Ishikawa (cell line): ENCODE results near the gene EMILIN2.

Experiments used
- CEBPB ChIP-seq: IDR thresholded peaks from 2 replicates; pipeline ENCODE4 v1.6.1; 2012
- CREB1 ChIP-seq: IDR thresholded peaks from 2 replicates; pipeline ENCODE4 v1.6.1; 2012; ENCODE audit warnings: low read depth
- EGR1 ChIP-seq: IDR thresholded peaks from 2 replicates; pipeline ENCODE4 v1.6.1; 2012
- EP300 ChIP-seq: IDR thresholded peaks from 2 replicates; pipeline ENCODE4 v1.6.1; 2012; ENCODE audit warnings: borderline replicate concordance
- FOXM1 ChIP-seq: IDR thresholded peaks from 2 replicates; pipeline ENCODE4 v1.6.1; 2012; ENCODE audit warnings: low read depth, borderline replicate concordance
- MAX ChIP-seq: IDR thresholded peaks from 2 replicates; pipeline ENCODE4 v1.6.1; 2012
- NFIC ChIP-seq: IDR thresholded peaks from 2 replicates; pipeline ENCODE4 v1.6.1; 2012
- RAD21 ChIP-seq: IDR thresholded peaks from 2 replicates; pipeline ENCODE4 v1.6.1; 2012; ENCODE audit warnings: low read depth
- REST ChIP-seq: IDR thresholded peaks from 2 replicates; pipeline ENCODE4 v1.6.1; 2012; ENCODE audit warnings: low read depth, mild to moderate bottlenecking
- TAF1 ChIP-seq: IDR thresholded peaks from 2 replicates; pipeline ENCODE4 v1.6.1; 2012; ENCODE audit warnings: low read depth, mild to moderate bottlenecking
- TCF12 ChIP-seq: IDR thresholded peaks from 2 replicates; pipeline ENCODE4 v1.6.1; 2012; ENCODE audit warnings: low read depth
- TEAD4 ChIP-seq: IDR thresholded peaks from 2 replicates; pipeline ENCODE4 v1.6.1; 2012
- USF1 ChIP-seq: IDR thresholded peaks from 2 replicates; pipeline ENCODE4 v1.6.1; 2012
- YY1 ChIP-seq: IDR thresholded peaks from 2 replicates; pipeline ENCODE4 v1.6.1; 2012; ENCODE audit warnings: low read depth
- ZBTB7A ChIP-seq: IDR thresholded peaks from 2 replicates; pipeline ENCODE4 v1.6.1; 2012; ENCODE audit warnings: low read depth

EMILIN2 gene

GRCh38 chr18:2908946-2909335 lies 62.1 kb downstream of the EMILIN2 start:
- TF ChIP-seq NFIC, result no peak
- TF ChIP-seq TEAD4, result no peak
- no peak for TF ChIP-seq EP300
- no peak for TF ChIP-seq REST
- no peak for TF ChIP-seq RAD21
- TF ChIP-seq MAX, result no peak
- TF ChIP-seq CEBPB, result no peak

- TF ChIP-seq TEAD4 (no peak), CEBPB (no peak), RAD21 (no peak), TAF1 (no peak), REST (no peak)
Observed at GRCh38 chr18:2909431-2910140, 62.8 kb downstream of the EMILIN2 start.

- TF ChIP-seq EP300, result no peak
Observed at GRCh38 chr18:2910261-2910660, 63.5 kb downstream of the EMILIN2 start.

- no peak for TF ChIP-seq REST
- TF ChIP-seq NFIC, result no peak
- no peak for TF ChIP-seq RAD21
- no peak for TF ChIP-seq MAX
- no peak for TF ChIP-seq EGR1
- TF ChIP-seq EP300, result no peak
- TF ChIP-seq YY1, result no peak
- no peak for TF ChIP-seq TAF1
- no peak for TF ChIP-seq CEBPB
- TF ChIP-seq FOXM1, result no peak
- no peak for TF ChIP-seq ZBTB7A
- TF ChIP-seq CREB1, result no peak
- no peak for TF ChIP-seq USF1
- TF ChIP-seq TCF12, result no peak
- TF ChIP-seq TEAD4, result no peak
Observed at GRCh38 chr18:2910751-2911425, 64.1 kb downstream of the EMILIN2 start.

- TF ChIP-seq FOXM1 (no peak), RAD21 (no peak), NFIC (no peak), USF1 (no peak), TCF12 (no peak), REST (no peak), YY1 (no peak), MAX (no peak), CREB1 (no peak), TEAD4 (no peak), ZBTB7A (no peak), CEBPB (no peak), TAF1 (no peak), EP300 (no peak), EGR1 (no peak)
Observed at GRCh38 chr18:2911533-2911932, 64.7 kb downstream of the EMILIN2 start.
